Fibroblast of skin of left biceps (primary cell): ENCODE measurements around the gene CCDC40.
A peak's percentile ranks its signal among the peaks of the same experiment; 100 is the strongest.
"Not testable (repeated sequence)": the region's sequence is repeated elsewhere in the genome, so short reads cannot be mapped to it uniquely, and the experiment has no call there.

Source experiments
- DNase-seq, 2 experiments: peaks; one replicate each; pipeline ENCODE4 v3.0.0-alpha.2; 2013; ENCODE audit warnings: low read depth in 2 of 2

Gene CCDC40

GRCh38 chr17:80081596-80081995 lies 45.2 kb downstream of the CCDC40 start:
- DNase-seq = no peak

DNA sequence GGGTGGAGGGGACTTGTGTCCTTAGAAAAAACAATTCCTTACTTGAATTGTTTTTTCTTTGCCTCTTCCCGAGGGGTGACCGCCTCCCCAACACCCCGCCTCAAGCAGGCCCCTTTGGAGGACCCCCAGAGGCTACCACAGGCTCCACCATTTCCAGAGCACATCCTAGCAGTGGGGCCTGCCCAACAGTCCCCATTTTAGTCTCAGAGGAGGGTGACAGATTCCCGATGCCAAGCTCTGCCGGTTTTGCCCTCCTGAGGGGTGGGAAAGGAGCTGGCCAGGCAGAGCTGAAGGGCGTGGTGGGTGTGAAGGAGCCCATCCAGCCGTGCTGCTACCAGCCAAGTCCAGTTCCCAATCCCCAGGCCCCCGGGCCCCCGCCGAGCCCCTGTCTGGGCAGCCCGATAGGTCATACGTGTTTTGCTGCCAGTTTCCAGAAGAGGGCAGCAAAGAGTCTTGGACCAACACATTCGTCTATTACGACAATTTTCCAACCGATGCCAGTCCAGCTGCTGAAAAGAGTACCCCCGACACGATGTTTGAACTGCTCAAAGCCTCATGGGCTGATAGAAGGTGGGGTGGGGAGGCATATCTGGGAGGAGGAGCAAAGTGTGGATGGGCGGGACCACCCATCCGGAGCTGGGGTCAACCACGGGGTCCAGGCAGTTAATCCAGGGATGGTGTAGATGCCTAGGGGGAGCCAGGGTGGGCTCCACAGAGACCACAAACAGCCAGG lies 46.1 kb downstream of the CCDC40 start:
- peak; percentile 20 to 25 for DNase-seq

GRCh38 chr17:80083136-80083661 lies 46.8 kb downstream of the CCDC40 start:
- DNase-seq = no peak

DNA sequence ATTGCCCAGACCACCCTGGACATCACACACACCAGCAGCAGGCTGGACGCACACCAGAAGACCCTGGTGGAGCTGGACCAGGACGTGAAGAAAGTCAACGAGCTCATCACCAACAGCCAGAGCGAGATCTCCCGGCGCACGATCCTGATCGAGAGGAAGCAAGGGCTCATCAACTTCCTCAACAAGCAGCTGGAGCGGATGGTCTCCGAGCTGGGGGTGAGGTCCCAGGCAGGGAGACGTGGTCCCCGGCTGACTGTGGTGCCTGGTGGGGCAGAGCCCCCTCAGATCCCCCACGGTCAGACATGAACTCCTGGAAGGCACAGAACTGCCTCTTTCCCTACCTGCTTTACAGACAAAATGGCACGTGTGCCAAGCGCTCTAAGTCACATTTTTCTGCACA lies 48.3 kb downstream of the CCDC40 start:
- DNase-seq = no peak

- no peak for DNase-seq
These were observed 49.6 kb downstream of the CCDC40 start for GRCh38 chr17:80086081-80086480.

GRCh38 chr17:80086616-80087015 lies 50.2 kb downstream of the CCDC40 start:
- no peak for DNase-seq

GRCh38 chr17:80087346-80088265 lies 51.2 kb downstream of the CCDC40 start:
- no peak for DNase-seq

GRCh38 chr17:80089762-80090161 lies 53.3 kb downstream of the CCDC40 start:
- DNase-seq = no peak

DNA sequence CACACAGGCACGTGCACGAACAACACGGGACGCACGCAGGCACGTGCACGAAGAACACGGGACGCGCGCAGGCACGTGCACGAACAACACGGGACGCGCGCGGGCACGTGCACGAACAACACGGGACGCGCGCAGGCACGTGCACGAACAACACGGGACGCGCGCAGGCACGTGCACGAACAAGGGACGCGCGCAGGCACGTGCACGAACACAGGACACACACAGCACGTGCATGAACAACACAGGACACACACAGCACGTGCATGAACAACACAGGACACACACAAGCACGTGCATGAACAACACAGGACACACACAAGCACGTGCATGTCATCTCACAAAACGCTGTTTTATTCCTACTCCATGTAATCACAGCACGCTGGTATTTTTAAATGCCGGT lies 53.7 kb downstream of the CCDC40 start:
- not testable (repeated sequence) for DNase-seq

- DNase-seq = no peak
These were observed 54.9 kb downstream of the CCDC40 start for GRCh38 chr17:80091376-80091775.

GRCh38 chr17:80092959-80093358 lies 56.5 kb downstream of the CCDC40 start:
- no peak for DNase-seq

GRCh38 chr17:80095038-80095843 lies 58.8 kb downstream of the CCDC40 start:
- DNase-seq = no peak

GRCh38 chr17:80095844-80096475 lies 59.5 kb downstream of the CCDC40 start:
- DNase-seq = no peak

DNA sequence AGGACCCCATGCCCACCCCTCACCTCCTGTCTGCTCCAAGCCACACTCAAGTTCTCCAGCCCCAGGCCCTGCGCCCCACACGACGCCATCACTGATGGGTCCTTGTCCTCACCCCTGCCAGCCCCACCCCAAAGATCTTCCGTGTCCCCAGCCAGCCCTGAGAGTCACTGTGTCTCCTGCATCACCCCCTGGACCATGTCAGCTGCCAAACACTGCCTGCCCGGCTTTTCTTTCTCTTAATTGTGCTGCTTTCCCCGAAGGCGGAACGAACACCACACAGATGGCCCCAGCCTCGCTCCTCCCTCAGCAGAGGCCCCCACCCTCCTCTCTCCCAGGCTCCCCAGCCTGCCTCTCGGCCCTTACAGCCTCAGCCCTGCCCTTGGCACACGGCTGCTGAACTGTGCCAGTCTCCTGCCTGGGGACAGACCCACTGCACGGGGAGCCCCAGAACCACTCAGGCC lies 60.1 kb downstream of the CCDC40 start:
- DNase-seq = no peak

GRCh38 chr17:80097127-80097621 lies 60.7 kb downstream of the CCDC40 start:
- DNase-seq = no peak

DNA sequence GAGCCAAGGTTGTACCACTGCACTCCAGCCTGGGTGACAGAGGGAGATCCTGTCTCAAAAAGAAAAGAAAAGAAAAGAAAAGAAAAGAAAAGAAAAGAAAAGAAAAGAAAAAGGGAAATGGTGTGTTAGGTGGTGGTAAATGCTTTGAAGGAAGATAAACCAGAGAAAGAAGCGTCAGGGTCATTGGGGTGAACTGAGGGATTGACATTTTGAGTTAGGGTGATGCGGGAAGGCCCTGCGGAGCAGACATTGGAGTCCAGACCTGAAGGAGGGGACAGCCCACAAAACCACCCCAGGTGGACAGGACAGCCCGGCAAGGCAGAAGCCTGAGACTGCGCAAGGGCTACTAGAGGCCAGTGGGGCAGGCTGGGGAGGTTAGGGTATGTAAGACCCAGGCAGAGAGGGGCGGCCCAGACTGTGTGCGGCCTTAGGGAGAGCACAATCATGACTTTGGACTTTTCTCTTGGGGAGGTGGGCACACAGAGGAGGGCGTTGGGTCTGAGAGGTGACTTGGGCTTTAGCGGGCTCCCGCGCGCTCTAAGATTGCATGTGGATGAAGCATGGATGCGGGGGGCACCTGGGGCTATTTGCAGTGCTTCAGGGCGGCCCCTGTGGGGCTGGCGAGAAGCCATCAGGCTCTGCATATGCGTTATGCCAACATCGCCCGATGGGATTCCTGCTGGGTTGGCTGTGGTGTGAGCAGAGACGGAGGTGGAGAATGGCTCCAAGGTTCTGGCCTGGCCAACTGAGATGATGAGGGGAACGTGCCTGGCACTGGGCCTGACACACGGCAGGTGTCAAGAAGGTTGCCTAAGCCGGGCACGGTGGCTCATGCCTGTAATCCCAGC lies 61.6 kb downstream of the CCDC40 start:
- no peak for DNase-seq

- DNase-seq = no peak
These were observed 63.0 kb downstream of the CCDC40 start for GRCh38 chr17:80099291-80100034.

- DNase-seq = no peak
These were observed 63.5 kb downstream of the CCDC40 start for GRCh38 chr17:80100035-80100323.
